Neuronal stem cell (in vitro differentiated cells): ENCODE measurements around the gene GRM4.
"Not testable (repeated sequence)": the region's sequence is repeated elsewhere in the genome, so short reads cannot be mapped to it uniquely, and the experiment has no call there.

Experiments
- DNase-seq: peaks from one replicate; pipeline ENCODE4 v3.0.0-alpha.2; 2013; ENCODE audit warnings: low spot score
- H2AFZ ChIP-seq: one replicate; pipeline ENCODE4 v1.6.1; 2013; ENCODE audit warnings: mild to moderate bottlenecking, low read length, inconsistent platforms
- H2AK5ac ChIP-seq: 2 replicates; pipeline ENCODE4 v1.6.1; 2013; ENCODE audit warnings: low read depth, mild to moderate bottlenecking, inconsistent platforms, low read length, moderate library complexity, mixed read lengths
- H2BK120ac ChIP-seq: 2 replicates; pipeline ENCODE4 v1.6.1; 2013; ENCODE audit warnings: low read depth, mild to moderate bottlenecking, inconsistent platforms, low read length, moderate library complexity, mixed read lengths
- H2BK12ac ChIP-seq: one replicate; pipeline ENCODE4 v1.6.1; 2013; ENCODE audit warnings: low read length, inconsistent platforms
- H2BK15ac ChIP-seq: 2 replicates; pipeline ENCODE4 v1.6.1; 2013; ENCODE audit warnings: mild to moderate bottlenecking, low read length, inconsistent platforms, mixed read lengths
- H2BK5ac ChIP-seq: one replicate; pipeline ENCODE4 v1.6.1; 2013; ENCODE audit warnings: inconsistent platforms, mild to moderate bottlenecking, low read length, moderate library complexity
- H3K14ac ChIP-seq: one replicate; pipeline ENCODE4 v1.6.1; 2013; ENCODE audit warnings: low read length, inconsistent platforms
- H3K18ac ChIP-seq: 2 replicates; pipeline ENCODE4 v1.6.1; 2013; ENCODE audit warnings: low read length, inconsistent platforms
- H3K23ac ChIP-seq: 2 replicates; pipeline ENCODE4 v1.6.1; 2013; ENCODE audit warnings: low read depth, mild to moderate bottlenecking, mixed read lengths, low read length, inconsistent platforms; ENCODE audit not compliant: poor library complexity
- H3K27ac ChIP-seq: replicated peaks from 3 replicates; pipeline ENCODE4 v1.5.1; 2013; ENCODE audit warnings: low read length, inconsistent platforms
- H3K27me3 ChIP-seq, 3 experiments: 2 replicates each; pipeline ENCODE4 v1.6.1; 2013; ENCODE audit warnings: low read length in 3 of 3, mild to moderate bottlenecking in 2 of 3, inconsistent platforms in 1 of 3, low read depth in 1 of 3, mixed read lengths in 1 of 3, moderate library complexity in 1 of 3; ENCODE audit not compliant: control insufficient read depth in 3 of 3, insufficient read depth in 3 of 3
- H3K36me3 ChIP-seq, 2 donors: replicated peaks in 1 of 2; 2 replicates each; pipeline ENCODE4 v1.6.1; 2013; ENCODE audit warnings: low read length in 2 of 2; ENCODE audit not compliant: control insufficient read depth in 2 of 2, insufficient read depth in 2 of 2
- H3K4ac ChIP-seq: 2 replicates; pipeline ENCODE4 v1.6.1; 2013; ENCODE audit warnings: inconsistent platforms, mild to moderate bottlenecking, low read length, moderate library complexity
- H3K4me1 ChIP-seq, 2 donors: 1 replicate in 1 of 2; 2 replicates in 1 of 2; pipeline ENCODE4 v1.6.1; 2013; ENCODE audit warnings: low read length in 2 of 2, low read depth in 1 of 2; ENCODE audit not compliant: control insufficient read depth in 2 of 2, insufficient read depth in 1 of 2
- H3K4me2 ChIP-seq: one replicate; pipeline ENCODE4 v1.6.1; 2013; ENCODE audit warnings: mild to moderate bottlenecking, low read length, inconsistent platforms; ENCODE audit not compliant: insufficient read depth, poor library complexity, severe bottlenecking
- H3K4me3 ChIP-seq, 2 donors: 2 replicates each; pipeline ENCODE4 v1.5.1; 2013; ENCODE audit warnings: low read length in 2 of 2, mild to moderate bottlenecking in 2 of 2, inconsistent platforms in 1 of 2, moderate library complexity in 1 of 2
- H3K79me1 ChIP-seq: one replicate; pipeline ENCODE4 v1.6.1; 2013; ENCODE audit warnings: low read depth, mild to moderate bottlenecking, inconsistent platforms, low read length, moderate library complexity
- H3K9ac ChIP-seq: one replicate; pipeline ENCODE4 v1.6.1; 2013; ENCODE audit warnings: mild to moderate bottlenecking, low read depth, low read length, inconsistent platforms; ENCODE audit not compliant: poor library complexity
- H3K9me3 ChIP-seq, 2 donors: replicated peaks in 1 of 2; 2 replicates each; pipeline versions ENCODE3 to v1.6.1; 2013; ENCODE audit warnings: low read length in 2 of 2, mild to moderate bottlenecking in 2 of 2, inconsistent platforms in 1 of 2, low read depth in 1 of 2, mixed read lengths in 1 of 2, moderate library complexity in 1 of 2; ENCODE audit not compliant: control insufficient read depth in 2 of 2, insufficient read depth in 1 of 2
- H4K8ac ChIP-seq: one replicate; pipeline ENCODE4 v1.6.1; 2013; ENCODE audit warnings: low read depth, mild to moderate bottlenecking, inconsistent platforms, low read length, moderate library complexity
- H4K91ac ChIP-seq: one replicate; pipeline ENCODE4 v1.6.1; 2013; ENCODE audit warnings: low read length, low read depth, mild to moderate bottlenecking, inconsistent platforms; ENCODE audit not compliant: poor library complexity
- WGBS, 2 donors: extraction: QIAGEN DNeasy Blood & Tissue Kit; methylation state at CpG; one replicate each; pipeline ENCODE4 v1.1.7; 2013; ENCODE audit warnings: missing lambda C conversion rate in 2 of 2, mixed read lengths in 1 of 2; ENCODE audit not compliant: insufficient read length in 2 of 2, insufficient replicate concordance in 1 of 2; ENCODE audit errors: extremely low coverage in 2 of 2; 5-methylcytosine and 5-hydroxymethylcytosine counted together

Gene GRM4

GRCh38 chr6:34018026-34018425 is 127.9 kb downstream of the GRM4 start:
- Histone ChIP-seq H3K27ac (no peak overlapping the region), H3K14ac (no peak overlapping the region), H2AK5ac (no peak overlapping the region), H2AFZ (no peak overlapping the region), H3K4me1 (peaks cover 2 to 16% of the 10 kb centered on the region in 2 donors), H3K18ac (no peak overlapping the region), H3K27me3 (peaks cover 0 to 5% (median 0%) of the 10 kb centered on the region in 3 experiments), H4K91ac (no peak overlapping the region), H3K4me2 (no peak overlapping the region), H3K9me3 (peaks cover 0 to 4% of the 10 kb centered on the region in 2 donors), H2BK15ac (no peak overlapping the region), H3K79me1 (no peaks in the 10 kb centered on the region), H2BK120ac (no peak overlapping the region), H3K23ac (no peak overlapping the region), H2BK5ac (no peak overlapping the region), H2BK12ac (no peak overlapping the region), H4K8ac (no peak overlapping the region), H3K36me3 (no peaks in the 10 kb centered on the region), H3K4ac (no peak overlapping the region), H3K9ac (no peak overlapping the region), H3K4me3 (no peak overlapping the region)
- no CpG with 5 or more reads among the region's 6 CpGs for WGBS, 2 donors
- DNase-seq, result no peak

- no peak overlapping the region for H3K14ac ChIP-seq
- H4K8ac ChIP-seq, result no peak overlapping the region
- H3K4me3 ChIP-seq, result no peak overlapping the region
- no peak overlapping the region for H4K91ac ChIP-seq
- H3K36me3 ChIP-seq, result no peaks in the 10 kb centered on the region
- peaks cover 0 to 3% of the 10 kb centered on the region in 2 donors for H3K9me3 ChIP-seq
- H3K27ac ChIP-seq, result no peak overlapping the region
- H2AFZ ChIP-seq, result no peak overlapping the region
- H3K4me2 ChIP-seq, result no peak overlapping the region
- no peaks in the 10 kb centered on the region for H3K27me3 ChIP-seq
- no peak for DNase-seq
- H2BK120ac ChIP-seq, result no peak overlapping the region
- peak overlapping the region; percentile 56 for H2AK5ac ChIP-seq
- no peak overlapping the region for H3K9ac ChIP-seq
- peak overlapping the region; percentile 1 for H2BK15ac ChIP-seq
- no peak overlapping the region for H3K18ac ChIP-seq
- H3K79me1 ChIP-seq, result no peaks in the 10 kb centered on the region
- H3K23ac ChIP-seq, result peak overlapping the region; percentile 52
- no CpG with 5 or more reads among the region's 54 CpGs for WGBS, 2 donors
- no peak overlapping the region for H2BK5ac ChIP-seq
- no peak overlapping the region for H2BK12ac ChIP-seq
- H3K4me1 ChIP-seq, result peaks cover 2 to 11% of the 10 kb centered on the region in 2 donors
- no peak overlapping the region for H3K4ac ChIP-seq
Observed at GRCh38 chr6:34017106-34017805, 128.6 kb downstream of the GRM4 start.

- H3K9me3 ChIP-seq, H3K4me2 ChIP-seq, H3K23ac ChIP-seq, H4K8ac ChIP-seq, H2BK12ac ChIP-seq, H2BK5ac ChIP-seq, H3K18ac ChIP-seq, H2AK5ac ChIP-seq, H2BK120ac ChIP-seq, H2BK15ac ChIP-seq, H3K14ac ChIP-seq, H3K27ac ChIP-seq, H3K79me1 ChIP-seq, H3K4ac ChIP-seq, DNase-seq, H4K91ac ChIP-seq, H3K36me3 ChIP-seq, H3K4me3 ChIP-seq, H3K4me1 ChIP-seq, H3K27me3 ChIP-seq, H2AFZ ChIP-seq, H3K9ac ChIP-seq: not testable (repeated sequence)
- no CpG with 5 or more reads among the region's 3 CpGs for WGBS, 2 donors
Observed at GRCh38 chr6:34016573-34016972, 129.3 kb downstream of the GRM4 start.

GRCh38 chr6:34015586-34015985 is 130.3 kb downstream of the GRM4 start:
- H2AK5ac ChIP-seq, result no peak overlapping the region
- no peak overlapping the region for H2BK5ac ChIP-seq
- H3K4me3 ChIP-seq, result no peak overlapping the region
- no peak overlapping the region for H3K4ac ChIP-seq
- H2BK15ac ChIP-seq, result peak overlapping the region; percentile 5
- H3K18ac ChIP-seq, result peak overlapping the region; percentile 22
- H3K4me2 ChIP-seq, result no peak overlapping the region
- H3K9ac ChIP-seq, result no peak overlapping the region
- H3K9me3 ChIP-seq, result peaks cover 0 to 3% of the 10 kb centered on the region in 2 donors
- no peak overlapping the region for H3K14ac ChIP-seq
- H3K36me3 ChIP-seq, result no peaks in the 10 kb centered on the region
- no peak overlapping the region for H4K8ac ChIP-seq
- peaks cover 2 to 11% of the 10 kb centered on the region in 2 donors for H3K4me1 ChIP-seq
- no peak overlapping the region for H3K23ac ChIP-seq
- H2BK120ac ChIP-seq, result no peak overlapping the region
- H2BK12ac ChIP-seq, result no peak overlapping the region
- no peak overlapping the region for H4K91ac ChIP-seq
- H2AFZ ChIP-seq, result no peak overlapping the region
- peak; percentile 55 for DNase-seq
- no peak overlapping the region for H3K27ac ChIP-seq
- H3K27me3 ChIP-seq, result no peaks in the 10 kb centered on the region
- H3K79me1 ChIP-seq, result no peaks in the 10 kb centered on the region
- WGBS, 2 donors, result no CpG with 5 or more reads among the region's 6 CpGs
